Glomerular endothelial cell (primary cell): ENCODE measurements around the gene FAIM. TPM values are rescaled to one million over a fixed set of nuclear protein-coding genes. Genes with fewer than 3 reads are reported as not detected.
"Not testable (repeated sequence)": the region's sequence is repeated elsewhere in the genome, so short reads cannot be mapped to it uniquely, and the experiment has no call there.

Source experiments
- DNase-seq: peaks from one replicate; pipeline ENCODE4 v3.0.0-alpha.2; 2011; ENCODE audit warnings: low read depth, low spot score; ENCODE audit errors: extremely low read depth
- total RNA-seq: library from RNA; depleted of rRNA; stranded (reverse); fragments of >200 nt; gene quantifications from 2 replicates; pipeline ENCODE4 v1.2.3, GENCODE V29; 2015

Gene FAIM
- total RNA-seq, 1 donor from 2014 or later: 9.2 TPM

DNA sequence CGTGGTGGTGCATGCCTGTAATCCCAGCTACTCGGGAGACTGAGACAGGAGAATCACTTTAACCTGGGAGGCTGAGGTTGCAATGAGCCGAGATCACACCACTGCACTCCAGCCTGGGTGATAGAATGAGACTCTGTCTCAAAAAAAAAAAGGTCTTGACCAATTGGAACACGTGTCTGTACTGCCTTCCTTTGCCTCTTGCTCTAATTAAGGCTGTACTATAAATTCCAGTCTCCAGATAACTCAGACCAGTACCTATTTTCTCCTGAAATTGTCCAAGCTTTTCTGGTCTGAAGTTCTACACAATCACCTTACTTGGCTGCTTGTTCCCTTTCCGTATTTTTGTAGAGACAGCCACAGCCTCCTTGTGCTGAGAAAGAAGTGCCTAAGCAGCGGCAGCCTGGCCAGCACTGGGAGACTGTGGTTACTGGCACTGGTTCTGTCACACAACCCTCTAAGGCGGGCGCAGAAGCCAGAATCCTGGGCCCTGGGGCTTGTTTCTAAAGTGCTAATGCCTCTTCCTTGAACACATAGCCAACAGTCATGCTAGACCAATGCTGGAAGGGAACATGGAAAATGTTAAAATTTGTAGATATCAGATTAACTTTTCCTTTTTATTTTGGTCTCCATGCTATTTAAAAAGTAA is 8.3 kb upstream of the FAIM start:
- DNase-seq: no peak

DNA sequence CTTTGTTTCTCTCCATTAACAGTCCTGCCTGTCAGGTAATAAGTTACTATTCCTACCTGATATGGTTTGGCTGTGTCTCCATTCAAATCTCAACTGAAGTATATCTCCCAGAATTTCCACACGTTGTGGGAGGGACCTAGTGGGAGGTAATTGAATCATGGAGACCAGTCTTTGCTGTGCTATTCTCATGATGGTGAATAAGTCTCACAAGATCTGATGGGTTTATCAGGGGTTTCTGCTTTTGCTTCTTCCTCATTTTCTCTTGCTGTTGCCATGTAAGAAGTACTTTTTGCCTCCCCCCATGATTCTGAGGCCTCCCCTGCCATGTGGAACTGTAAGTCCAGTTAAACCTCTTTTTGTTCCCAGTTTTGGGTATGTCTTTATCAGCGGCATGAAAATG is 6.9 kb upstream of the FAIM start:
- DNase-seq: not testable (repeated sequence)

DNA sequence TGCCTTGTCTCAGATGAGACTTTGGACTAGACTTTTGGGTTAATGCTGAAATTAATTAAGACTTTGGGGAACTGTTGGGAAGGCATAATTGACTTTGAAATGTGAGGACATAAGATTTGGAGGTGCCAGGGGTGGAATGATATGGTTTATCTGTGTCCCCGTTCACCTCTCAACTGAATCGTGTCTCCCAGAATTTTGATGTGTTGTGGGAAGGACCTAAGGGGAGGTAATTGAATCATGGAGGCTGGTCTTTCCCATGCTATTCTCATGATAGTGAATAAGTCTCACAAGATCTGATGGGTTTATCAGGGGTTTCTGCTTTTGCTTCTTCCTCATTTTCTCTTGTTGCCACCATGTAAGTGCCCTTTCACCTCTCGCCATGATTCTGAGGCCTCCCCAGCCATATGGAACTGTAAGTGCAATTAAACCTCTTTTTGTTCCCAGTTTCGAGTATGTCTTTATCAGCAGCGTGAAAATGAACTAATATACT is 4.4 kb upstream of the FAIM start:
- not testable (repeated sequence) for DNase-seq

DNA sequence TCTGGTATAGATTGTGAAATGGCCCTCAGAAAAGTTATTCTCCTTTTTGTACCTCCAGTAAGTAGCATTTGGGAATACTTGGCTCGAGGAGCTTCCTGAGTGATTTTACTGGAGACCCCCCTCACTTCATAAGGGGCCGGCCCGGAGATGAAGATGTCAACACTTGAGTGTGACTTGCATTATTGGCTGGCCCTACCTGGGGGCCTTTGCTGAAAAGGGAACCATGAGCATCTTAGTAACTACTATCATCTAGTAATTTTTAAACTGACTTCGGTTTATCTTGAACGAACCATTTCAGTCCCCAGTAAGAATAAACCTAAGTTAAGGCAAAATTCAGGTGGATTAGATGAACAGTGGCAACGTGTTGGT is 1.3 kb downstream of the FAIM start:
- DNase-seq: no peak

DNA sequence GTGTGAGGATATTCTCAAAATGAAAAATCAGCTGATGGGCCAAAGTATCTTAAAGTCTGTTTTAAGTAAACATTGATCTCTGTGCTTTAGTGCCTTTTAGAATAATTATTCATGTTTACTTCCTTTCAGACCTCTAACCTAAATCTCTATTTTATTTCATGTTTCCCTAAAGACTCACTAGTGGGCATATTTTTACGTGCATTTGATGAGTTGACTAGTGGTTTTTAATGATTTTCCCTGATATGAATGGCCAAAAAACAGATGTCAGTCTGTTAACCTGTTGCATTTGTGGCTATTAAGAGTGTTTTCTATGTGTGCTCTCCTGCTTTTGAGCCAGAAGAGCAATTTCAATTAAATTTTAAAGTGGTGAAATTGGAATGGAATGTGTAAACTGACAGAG is 6.9 kb downstream of the FAIM start:
- DNase-seq: no peak

DNA sequence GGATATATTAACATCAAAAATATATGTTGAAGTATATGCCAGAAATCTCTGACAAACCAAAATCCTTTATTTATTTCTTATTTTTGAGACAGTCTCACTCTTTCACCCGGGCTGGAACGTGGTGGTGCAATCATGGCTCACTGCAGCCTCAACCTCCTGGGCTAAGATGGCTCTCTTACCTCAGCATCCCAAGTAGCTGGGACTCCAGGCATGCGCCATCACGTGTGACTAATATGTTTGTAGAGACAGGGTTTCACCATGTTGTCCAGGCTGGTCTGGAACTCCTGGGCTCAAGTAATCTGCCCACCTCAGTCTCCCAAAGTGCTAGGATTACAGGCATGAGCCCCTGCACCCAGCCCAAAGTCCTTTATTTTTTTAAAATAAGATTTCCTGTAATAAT is 11.9 kb downstream of the FAIM start:
- no peak for DNase-seq

GRCh38 chr3:138624518-138624917 is 15.9 kb downstream of the FAIM start:
- no peak for DNase-seq

- DNase-seq: no peak
Measured at GRCh38 chr3:138625707-138626365, 17.3 kb downstream of the FAIM start.

GRCh38 chr3:138629526-138629925 is 21.0 kb downstream of the FAIM start:
- DNase-seq: no peak

GRCh38 chr3:138638641-138639040 is 30.1 kb downstream of the FAIM start:
- no peak for DNase-seq

DNA sequence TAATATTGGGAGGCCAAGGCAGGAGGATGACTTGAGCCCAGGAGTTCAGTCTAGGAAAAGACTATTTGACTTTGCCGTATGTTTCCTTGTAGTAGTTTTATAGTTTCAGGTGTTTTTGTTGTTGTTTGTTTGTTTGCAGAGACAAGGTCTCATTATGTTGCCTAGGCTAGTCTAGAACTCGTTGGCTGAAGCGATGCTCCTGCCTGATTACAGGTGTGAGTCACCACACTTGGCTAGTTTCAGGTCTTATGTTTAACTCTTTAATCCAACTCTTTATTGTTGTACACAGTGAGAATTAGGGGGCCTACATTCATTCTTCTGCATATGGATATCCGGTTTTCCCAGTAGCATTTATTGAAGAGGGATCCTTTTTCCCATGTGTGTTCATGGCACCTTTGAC is 32.0 kb downstream of the FAIM start:
- DNase-seq: no peak

DNA sequence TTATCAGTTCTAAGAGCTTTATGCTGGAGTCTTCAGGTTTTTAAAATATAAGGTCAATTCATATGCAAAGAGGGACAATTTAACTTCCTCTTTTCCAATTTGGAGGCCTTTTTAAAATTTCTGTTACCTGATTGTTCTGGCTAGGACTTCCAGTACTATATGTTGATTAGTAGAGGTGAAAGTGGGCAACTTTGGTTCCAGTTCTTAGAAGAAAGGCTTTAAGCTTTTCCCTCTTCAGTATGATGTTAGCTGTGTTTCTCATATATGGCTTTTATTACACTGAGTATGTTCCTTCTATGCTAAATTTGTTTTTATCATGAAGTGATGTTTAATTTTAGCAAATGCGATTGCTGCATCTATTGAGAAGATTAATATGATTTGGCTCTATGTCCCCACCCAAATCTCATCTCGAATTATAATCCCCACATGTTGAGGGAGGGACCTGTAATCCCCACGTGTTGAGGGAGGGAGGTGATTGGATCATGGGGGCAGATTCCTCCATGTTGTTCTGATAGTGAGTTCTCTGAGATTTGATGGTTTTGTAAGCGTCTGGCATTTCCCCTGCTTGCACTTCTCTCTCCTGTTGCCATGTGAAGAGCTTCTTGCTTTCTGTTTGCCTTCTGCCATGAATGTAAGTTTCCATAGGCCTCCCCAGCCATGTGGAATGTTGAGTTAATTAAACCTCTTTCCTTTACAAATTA is 33.8 kb downstream of the FAIM start:
- DNase-seq: no peak

DNA sequence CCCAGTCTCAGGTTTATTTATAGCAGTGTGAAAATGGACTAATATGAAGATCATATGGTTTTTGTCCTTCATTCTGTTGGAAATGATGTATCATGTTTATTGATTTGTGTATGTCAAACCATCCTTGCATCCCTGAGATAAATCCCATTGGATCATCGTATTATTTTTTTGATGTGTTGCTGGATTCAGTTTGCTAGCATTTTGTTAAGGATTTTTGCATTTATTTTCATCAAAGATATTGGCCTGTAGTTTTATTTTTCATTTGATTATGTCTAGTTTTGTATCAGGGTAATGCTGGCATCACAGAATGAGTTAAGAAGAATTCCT is 34.3 kb downstream of the FAIM start:
- DNase-seq: no peak

- no peak for DNase-seq
Measured at GRCh38 chr3:138646008-138646407, 37.4 kb downstream of the FAIM start.

- no peak for DNase-seq
Measured at GRCh38 chr3:138646513-138646912, 37.9 kb downstream of the FAIM start.

- no peak for DNase-seq
Measured at GRCh38 chr3:138649134-138649533, 40.6 kb downstream of the FAIM start.

GRCh38 chr3:138653567-138653966 is 45.0 kb downstream of the FAIM start:
- DNase-seq: no peak

GRCh38 chr3:138657508-138657907 is 48.9 kb downstream of the FAIM start:
- no peak for DNase-seq

GRCh38 chr3:138668107-138668506 is 59.5 kb downstream of the FAIM start:
- DNase-seq: no peak

- DNase-seq: no peak
Measured at GRCh38 chr3:138670407-138670806, 61.8 kb downstream of the FAIM start.

DNA sequence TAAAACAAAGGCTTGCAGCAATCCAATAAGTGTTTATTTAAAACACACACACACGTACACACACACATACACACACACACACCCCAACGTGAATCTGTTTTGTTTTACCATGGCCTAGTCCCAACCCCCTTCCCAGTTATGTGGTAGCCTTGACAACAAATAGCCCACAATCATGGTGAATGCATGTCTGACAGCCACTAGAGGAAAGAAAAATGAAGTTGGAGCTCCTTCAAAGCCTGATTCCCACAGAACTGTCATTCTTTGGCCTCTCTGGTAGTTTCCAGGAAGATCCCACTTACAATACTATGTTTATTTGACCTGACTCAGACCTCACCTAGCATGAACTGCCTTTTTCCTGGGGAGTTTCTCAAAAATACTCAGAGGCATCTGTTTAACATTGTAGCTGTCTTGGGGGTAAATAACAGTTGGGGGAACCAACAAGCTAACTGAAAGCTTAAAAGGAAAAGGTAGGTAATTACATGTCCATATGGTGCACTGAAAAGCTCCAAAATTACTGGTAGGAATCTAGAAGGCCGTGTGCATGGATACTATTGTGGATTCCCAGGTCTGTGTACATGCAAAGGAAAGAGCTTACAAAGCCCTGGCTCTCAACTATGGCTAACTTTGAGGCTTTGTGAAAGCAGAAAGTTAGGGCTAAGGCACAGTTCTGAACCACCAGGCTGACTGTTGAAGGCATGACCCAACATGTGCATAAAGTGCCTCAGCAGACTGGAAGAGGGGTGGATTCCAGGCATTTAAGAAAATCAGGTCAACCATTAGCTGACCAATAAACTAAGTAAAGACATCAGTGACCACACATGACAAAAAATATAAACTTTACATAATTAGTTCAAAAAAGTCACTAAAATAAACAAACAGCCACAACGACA is 65.3 kb downstream of the FAIM start:
- DNase-seq: no peak
